RPMI7951 (cell line): ENCODE data around the gene HOXA10. TPM values are rescaled to one million over a fixed set of nuclear protein-coding genes. Genes with fewer than 3 reads are reported as not detected.
A peak's percentile ranks its signal among the peaks of the same experiment; 100 is the strongest.

Experiments
- DNase-seq: peaks from one replicate; pipeline ENCODE4 v3.0.0-alpha.2; 2012; ENCODE audit warnings: low read depth
- total RNA-seq: library from RNA; depleted of rRNA; stranded (reverse); fragments of >200 nt; shearing (Covaris generic); gene quantifications from 2 replicates; pipeline ENCODE4 v1.2.3, GENCODE V29; 2014

HOXA10 gene
- total RNA-seq, 1 experiment from 2014 or later = 18.7 TPM

GRCh38 chr7:27180431-27181420 is 6.6 kb upstream of the HOXA10 start:
- no peak for DNase-seq

GRCh38 chr7:27179503-27180430 is 5.6 kb upstream of the HOXA10 start:
- peak; percentile 64 for DNase-seq

GRCh38 chr7:27179030-27179429 is 4.9 kb upstream of the HOXA10 start:
- DNase-seq = no peak

DNA sequence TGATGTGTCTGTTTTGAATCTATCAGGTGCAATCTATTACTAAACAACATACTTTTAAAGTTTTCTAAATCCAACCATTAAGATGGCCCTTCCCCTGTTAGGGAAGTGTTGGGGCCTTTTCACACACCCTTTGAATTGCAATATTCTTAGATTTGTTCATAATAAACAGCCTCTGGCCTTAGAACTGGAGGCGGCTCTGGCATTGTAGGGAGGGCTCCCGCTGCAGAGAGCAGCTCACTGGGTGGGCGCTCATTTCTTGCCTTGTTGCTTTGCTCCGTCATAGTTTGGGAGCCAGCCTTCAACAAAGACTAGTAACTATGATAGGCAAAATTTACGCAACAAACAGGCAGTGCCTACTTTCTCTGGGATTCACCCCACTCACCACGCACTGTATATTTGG is 4.2 kb upstream of the HOXA10 start:
- no peak for DNase-seq

DNA sequence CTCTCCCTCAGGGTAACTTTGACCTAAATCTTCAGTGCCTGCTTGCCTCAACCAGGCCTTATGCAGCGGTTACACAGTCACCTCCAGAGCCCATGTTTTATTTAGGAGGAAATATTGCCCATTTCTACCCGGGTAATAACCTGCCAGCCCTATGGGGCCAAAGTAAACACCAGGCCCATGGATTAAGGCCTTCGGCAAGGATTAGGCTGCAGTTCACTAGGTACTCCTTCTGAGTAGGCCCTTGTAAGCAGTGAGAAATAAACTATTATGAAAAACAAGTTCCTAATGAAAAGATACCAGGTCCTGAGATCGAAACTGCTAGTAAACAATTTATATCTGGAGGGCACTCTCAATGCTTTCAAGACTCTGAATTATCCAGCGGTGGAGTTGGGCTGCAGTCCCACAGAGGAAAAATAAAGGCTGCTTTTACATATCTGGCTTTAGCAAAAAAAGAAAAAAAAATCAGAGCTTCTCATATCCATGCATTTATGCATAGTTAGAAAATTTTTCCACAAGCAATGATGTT is 3.7 kb upstream of the HOXA10 start:
- DNase-seq = no peak

DNA sequence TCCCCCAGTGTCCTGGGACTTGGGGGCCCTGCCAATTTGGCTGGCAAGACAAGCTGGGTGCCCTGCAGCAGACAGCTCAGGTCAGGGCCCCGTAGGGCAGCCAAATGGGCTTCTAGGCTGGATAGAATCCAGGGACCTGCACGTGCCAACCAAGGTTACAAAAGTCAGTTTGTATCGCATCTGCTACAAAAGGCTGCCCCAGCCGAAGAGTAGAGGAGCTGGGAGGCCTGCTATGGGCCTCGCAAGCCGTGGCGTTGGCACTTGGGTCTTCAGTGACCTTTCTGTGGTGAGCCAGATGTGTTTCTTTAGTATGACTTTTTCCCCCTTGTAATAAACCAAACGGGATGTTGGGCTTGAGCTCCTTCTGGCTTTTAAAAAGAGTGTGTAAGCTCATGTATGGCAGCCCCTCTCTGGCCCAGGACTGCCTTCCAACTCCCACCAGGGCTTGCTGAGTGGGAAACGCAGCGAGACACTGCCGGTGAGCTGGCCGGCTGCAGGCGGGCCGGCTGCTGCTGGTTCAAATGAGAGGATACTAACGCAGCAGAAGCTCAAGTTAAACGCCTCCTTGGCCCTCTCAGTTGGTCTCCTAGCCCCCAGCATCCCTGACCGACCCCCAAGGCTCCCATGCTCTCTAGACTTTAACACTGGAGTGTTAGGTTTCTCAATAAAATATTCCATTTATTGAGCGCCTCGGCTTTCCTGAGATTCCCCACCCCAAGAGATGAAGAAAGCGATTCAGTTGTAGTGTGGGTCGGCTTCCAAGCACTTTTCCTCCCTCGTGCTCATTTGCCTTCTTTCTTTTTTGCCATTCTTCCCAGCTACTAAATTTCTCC is 3.1 kb upstream of the HOXA10 start:
- DNase-seq = no peak

GRCh38 chr7:27176524-27176845 is 2.4 kb upstream of the HOXA10 start:
- DNase-seq = no peak

- no peak for DNase-seq
These were observed 1.8 kb upstream of the HOXA10 start for GRCh38 chr7:27175626-27176523.

DNA sequence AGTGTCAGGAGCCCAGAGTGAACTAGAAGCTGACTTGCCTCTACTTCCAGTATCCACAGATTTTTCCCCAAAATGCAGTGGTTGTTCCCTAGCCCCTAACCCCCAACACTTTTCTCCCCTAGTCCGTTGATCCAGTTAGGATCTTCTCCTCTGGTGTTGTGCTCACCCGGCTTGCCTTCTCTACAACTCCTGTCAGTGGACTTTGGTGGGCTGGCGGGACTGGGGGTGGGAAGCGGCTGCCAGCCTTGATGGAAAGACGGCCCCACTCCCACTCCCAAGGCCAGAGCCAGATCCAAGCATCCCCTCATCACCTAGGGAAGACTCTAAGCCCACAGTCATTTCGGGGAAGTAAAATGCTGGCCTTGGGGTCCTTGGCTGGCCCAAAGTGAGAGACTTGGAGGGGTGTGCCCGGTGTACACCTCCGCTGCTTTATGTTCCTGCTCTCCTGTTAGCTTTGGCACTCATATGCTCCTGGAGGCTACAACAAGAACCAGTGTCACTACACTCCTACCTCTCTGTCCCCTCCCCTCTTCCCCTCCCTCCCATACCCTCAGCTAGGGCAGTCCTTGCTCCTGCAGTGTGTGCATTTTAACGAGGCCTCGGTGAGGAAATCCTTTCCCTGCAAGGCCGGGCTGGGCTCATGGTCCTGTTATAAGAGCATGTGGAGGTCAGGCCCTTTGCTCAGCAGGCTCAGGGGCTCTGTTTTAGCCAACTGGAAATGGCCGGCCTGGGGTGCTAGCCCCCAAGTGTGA is 930 bp upstream of the HOXA10 start:
- DNase-seq = no peak

GRCh38 chr7:27173511-27173955 is 587 bp downstream of the HOXA10 start:
- DNase-seq = no peak

- DNase-seq = peak; percentile 80
These were observed 1.2 kb downstream of the HOXA10 start for GRCh38 chr7:27172823-27173510.

GRCh38 chr7:27172315-27172774 is 1.8 kb downstream of the HOXA10 start:
- DNase-seq = peak; percentile 68

GRCh38 chr7:27171637-27172314 is 2.3 kb downstream of the HOXA10 start:
- no peak for DNase-seq

DNA sequence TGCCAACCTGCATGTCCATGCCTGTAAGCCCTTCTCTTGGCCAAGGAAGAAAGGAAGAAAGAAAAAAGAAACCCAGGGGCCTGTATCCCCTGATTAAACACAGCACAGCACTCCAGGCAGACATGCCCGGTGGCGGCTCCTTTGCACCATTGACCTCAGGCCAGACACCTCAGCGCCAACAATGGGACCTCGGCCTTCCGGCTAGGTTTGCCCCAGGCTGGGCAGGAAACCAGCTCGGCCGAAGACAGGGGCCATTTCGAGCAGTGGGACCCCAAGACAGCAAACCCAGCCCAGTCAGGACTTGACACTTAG is 2.8 kb downstream of the HOXA10 start:
- DNase-seq = no peak

- DNase-seq = no peak
These were observed 3.4 kb downstream of the HOXA10 start for GRCh38 chr7:27170426-27171324.

GRCh38 chr7:27169658-27170425 is 4.3 kb downstream of the HOXA10 start:
- no peak for DNase-seq
